ENCODE measurements around the gene ANO3. TPM values are rescaled to one million over a fixed set of nuclear protein-coding genes. Genes with fewer than 3 reads are reported as not detected.

ANO3 gene
- total and polyA plus RNA-seq, 2 of the 8 experiments (the other 6 are each of a cell fraction or from before 2014, with no cell fraction given), result not detected

DNA sequence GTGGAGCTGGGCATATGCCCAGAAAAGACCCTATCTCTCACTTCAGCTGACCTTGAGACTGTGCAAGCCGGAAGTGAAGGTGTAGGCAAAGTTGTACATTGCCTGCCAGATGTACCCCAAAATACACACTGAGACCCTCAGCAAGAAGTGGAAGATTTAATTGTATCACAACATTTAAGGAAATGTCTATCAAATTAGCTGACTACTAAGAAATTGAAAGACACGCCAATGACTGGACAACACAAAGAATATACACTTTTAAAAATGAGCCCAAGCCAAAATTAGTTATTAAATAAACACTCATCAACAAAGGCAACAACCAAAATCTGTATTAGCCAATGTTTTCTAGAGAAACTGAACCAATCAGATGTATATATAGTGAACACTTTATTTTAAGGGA lies 7.7 kb upstream of the ANO3 start (continued):
- TF ChIP-seq, protein P1, sequence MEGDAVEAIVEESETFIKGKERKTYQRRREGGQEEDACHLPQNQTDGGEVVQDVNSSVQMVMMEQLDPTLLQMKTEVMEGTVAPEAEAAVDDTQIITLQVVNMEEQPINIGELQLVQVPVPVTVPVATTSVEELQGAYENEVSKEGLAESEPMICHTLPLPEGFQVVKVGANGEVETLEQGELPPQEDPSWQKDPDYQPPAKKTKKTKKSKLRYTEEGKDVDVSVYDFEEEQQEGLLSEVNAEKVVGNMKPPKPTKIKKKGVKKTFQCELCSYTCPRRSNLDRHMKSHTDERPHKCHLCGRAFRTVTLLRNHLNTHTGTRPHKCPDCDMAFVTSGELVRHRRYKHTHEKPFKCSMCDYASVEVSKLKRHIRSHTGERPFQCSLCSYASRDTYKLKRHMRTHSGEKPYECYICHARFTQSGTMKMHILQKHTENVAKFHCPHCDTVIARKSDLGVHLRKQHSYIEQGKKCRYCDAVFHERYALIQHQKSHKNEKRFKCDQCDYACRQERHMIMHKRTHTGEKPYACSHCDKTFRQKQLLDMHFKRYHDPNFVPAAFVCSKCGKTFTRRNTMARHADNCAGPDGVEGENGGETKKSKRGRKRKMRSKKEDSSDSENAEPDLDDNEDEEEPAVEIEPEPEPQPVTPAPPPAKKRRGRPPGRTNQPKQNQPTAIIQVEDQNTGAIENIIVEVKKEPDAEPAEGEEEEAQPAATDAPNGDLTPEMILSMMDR (IDR thresholded peaks at IDR 0.05; ENCODE audit: control extremely low read depth in 1 of 3, insufficient read depth in 1 of 3, low read depth in 1 of 3, low read length in 3 of 3), result no peak
- TF ChIP-seq POLR2AphosphoS5 (IDR thresholded peaks at IDR 0.05; ENCODE audit: low read depth, low read length) (no peak), CHD2 (IDR thresholded peaks at IDR 0.05; ENCODE audit: low read length) (no peak), CEBPB (IDR thresholded peaks at IDR 0.05; ENCODE audit: low read depth, low read length) (no peak), BRCA1 (IDR thresholded peaks at IDR 0.05; ENCODE audit: low read depth, low read length) (no peak), KDM5A (IDR thresholded peaks at IDR 0.05; ENCODE audit: low read length) (no peak), TEAD4 (IDR thresholded peaks at IDR 0.05; ENCODE audit: low read depth, low read length) (no peak), TBP (IDR thresholded peaks at IDR 0.05; ENCODE audit: low read depth, low read length) (no peak)
